K562 (cell line): ENCODE measurements around the gene PACSIN1. TPM values are rescaled to one million over a fixed set of nuclear protein-coding genes. Genes with fewer than 3 reads are reported as not detected.

Experiments used
- GABPA ChIP-seq: fragments of 200-800 bp; sonication (Bioruptor generic); conservative IDR thresholded peaks from 2 replicates; pipeline ENCODE4 v1.6.1; 2016; ENCODE audit warnings: low read depth, missing genetic modification characterization, missing compliant biosample characterization
- IRF2 ChIP-seq: sonication (generic); formaldehyde crosslinking; IDR thresholded peaks from 2 replicates; pipeline ENCODE4 v1.8.1; 2022; ENCODE audit warnings: mild to moderate bottlenecking, missing genetic modification reagents
- KAT2B ChIP-seq: IDR thresholded peaks from one replicate; pipeline ENCODE4 v1.6.1; 2012; ENCODE audit warnings: low read depth, mild to moderate bottlenecking, control low read depth, inconsistent platforms, low read length, moderate library complexity
- KLF10 ChIP-seq: fragments of 250-450 bp; sonication (Bioruptor Pico); IDR thresholded peaks from 2 replicates; pipeline ENCODE4 v1.6.1; 2021; ENCODE audit warnings: matching md5 sums
- MEIS2 ChIP-seq: fragments of 450-650 bp; IDR thresholded peaks from 2 replicates; pipeline ENCODE4 v1.6.1; 2014; ENCODE audit warnings: mild to moderate bottlenecking; ENCODE audit not compliant: partially characterized antibody
- NCOA2 ChIP-seq, 2 experiments: fragments of 450-650 bp; IDR thresholded peaks; 2 replicates each; pipeline ENCODE4 v1.6.1; 2018; ENCODE audit warnings: mild to moderate bottlenecking in 2 of 2, moderate library complexity in 1 of 2; ENCODE audit not compliant: partially characterized antibody in 2 of 2
- NCOR1 ChIP-seq: fragments of 450-650 bp; IDR thresholded peaks from 2 replicates; pipeline ENCODE4 v1.6.1; 2016; ENCODE audit warnings: mild to moderate bottlenecking, moderate library complexity
- NFXL1 ChIP-seq: fragments of 450-650 bp; formaldehyde crosslinking; IDR thresholded peaks from 2 replicates; pipeline ENCODE4 v1.4.0; 2021; ENCODE audit warnings: mild to moderate bottlenecking
- NR2C1 ChIP-seq, 2 experiments: fragments of 450-650 bp; IDR thresholded peaks; 2 replicates each; pipeline ENCODE4 v1.6.1; 2017; ENCODE audit warnings: mild to moderate bottlenecking in 2 of 2, antibody characterized with exemption in 1 of 2, inconsistent platforms in 1 of 2, missing compliant biosample characterization in 1 of 2, missing genetic modification characterization in 1 of 2
- POLR2A ChIP-seq: fragments of 450-650 bp; conservative IDR thresholded peaks from 2 replicates; pipeline ENCODE4 v1.6.1; 2016
- RBM17 ChIP-seq: fragments of 200-400 bp; formaldehyde crosslinking; IDR thresholded peaks from 2 replicates; pipeline ENCODE4 v1.6.1; 2017; ENCODE audit warnings: low read depth, mild to moderate bottlenecking, low read length, borderline replicate concordance
- RBM34 ChIP-seq: fragments of 200-400 bp; formaldehyde crosslinking; IDR thresholded peaks from 2 replicates; pipeline ENCODE4 v1.6.1; 2018; ENCODE audit warnings: low read length, borderline replicate concordance; ENCODE audit not compliant: insufficient read depth
- RBM39 ChIP-seq: fragments of 200-400 bp; formaldehyde crosslinking; optimal IDR thresholded peaks from 2 replicates; pipeline ENCODE3; 2018; ENCODE audit warnings: low read depth, low read length
- RHOXF2B ChIP-seq: fragments of 250-450 bp; sonication (Bioruptor Pico); conservative IDR thresholded peaks from 2 replicates; pipeline ENCODE4 v1.5.1; 2021
- SNRNP70 ChIP-seq: fragments of 200-400 bp; formaldehyde crosslinking; optimal IDR thresholded peaks from 2 replicates; pipeline ENCODE3; 2017; ENCODE audit warnings: low read depth, low read length
- TAF1 ChIP-seq: IDR thresholded peaks from 2 replicates; pipeline ENCODE4 v1.6.1; 2011; ENCODE audit warnings: mild to moderate bottlenecking, low read length, moderate library complexity; ENCODE audit not compliant: insufficient read depth, control insufficient read depth, severe bottlenecking; ENCODE audit errors: extremely low read depth
- ZBTB7A ChIP-seq: IDR thresholded peaks from 2 replicates; pipeline ENCODE4 v1.6.1; 2011; ENCODE audit warnings: low read depth, mild to moderate bottlenecking, low read length, moderate library complexity, borderline replicate concordance; ENCODE audit not compliant: control insufficient read depth
- ZNF12 ChIP-seq: sonication (generic); formaldehyde crosslinking; IDR thresholded peaks from 2 replicates; pipeline ENCODE4 v1.4.0; 2020; ENCODE audit warnings: mild to moderate bottlenecking, missing genetic modification reagents
- ZNF121 ChIP-seq: sonication (generic); formaldehyde crosslinking; conservative IDR thresholded peaks from 2 replicates; pipeline ENCODE4 v1.8.0; 2022; ENCODE audit warnings: missing genetic modification reagents
- ZNF212 ChIP-seq: fragments of 450-650 bp; formaldehyde crosslinking; IDR thresholded peaks from 2 replicates; pipeline ENCODE4 v1.4.0; 2020; ENCODE audit warnings: mild to moderate bottlenecking
- ZNF253 ChIP-seq: fragments of 250-450 bp; sonication (Bioruptor Pico); conservative IDR thresholded peaks from 2 replicates; pipeline ENCODE4 v1.6.1; 2021; ENCODE audit warnings: mild to moderate bottlenecking
- ZZZ3 ChIP-seq: fragments of 450-650 bp; IDR thresholded peaks from 2 replicates; pipeline ENCODE4 v1.6.1; 2016; ENCODE audit warnings: antibody characterized with exemption, mild to moderate bottlenecking, moderate library complexity
- polyA plus RNA-seq, 8 experiments: library from polyadenylated mRNA; depleted of rRNA in 4 of 8; stranded (reverse) in 5 of 8; unstranded in 3 of 8; fragments of >200 nt; fragmentation: Nextera tagmentation in 2 of 8; fragmentation: Illumina TruSeq in 1 of 8; extraction: Ambion mirVana in 2 of 8; extraction: Trizol in 1 of 8; gene quantifications; 2 replicates each; pipeline versions ENCODE4 v1.2.1 to v1.2.3, GENCODE V29; 2011 to 2014; ENCODE audit warnings: inconsistent platforms in 1 of 8, missing spikeins in 1 of 8
- total RNA-seq, 7 experiments: library from RNA; depleted of rRNA in 6 of 7; stranded (reverse); fragments of >200 nt in 6 of 7; fragmentation: Illumina TruSeq in 2 of 7; extraction: Trizol in 2 of 7; gene quantifications; 2 replicates each; pipeline versions ENCODE4 v1.2.1 to v1.2.3, GENCODE V29; 2011 to 2021; ENCODE audit warnings: low replicate concordance in 1 of 7
- TF ChIP-seq, protein P1 (sequence below): fragments of 250-450 bp; sonication (Bioruptor Pico); IDR thresholded peaks from 2 replicates; pipeline ENCODE4 v1.9.0; 2021; ENCODE audit warnings: mild to moderate bottlenecking, inconsistent platforms
- TF ChIP-seq, protein P2 (sequence below): IDR thresholded peaks from 2 replicates; pipeline ENCODE4 v1.6.1; 2011; ENCODE audit not compliant: insufficient read length; ENCODE audit errors: extremely low read depth
- TF ChIP-seq, protein P3 (sequence below): fragments of 450-650 bp; formaldehyde crosslinking; IDR thresholded peaks from 2 replicates; pipeline ENCODE4 v1.4.0; 2022; ENCODE audit warnings: missing genetic modification characterization

PACSIN1 gene
- total and polyA plus RNA-seq, 9 of the 15 experiments (the other 6 are each of a cell fraction or from before 2014, with no cell fraction given) = 0.01 to 1.7 (median 0.45) TPM

DNA sequence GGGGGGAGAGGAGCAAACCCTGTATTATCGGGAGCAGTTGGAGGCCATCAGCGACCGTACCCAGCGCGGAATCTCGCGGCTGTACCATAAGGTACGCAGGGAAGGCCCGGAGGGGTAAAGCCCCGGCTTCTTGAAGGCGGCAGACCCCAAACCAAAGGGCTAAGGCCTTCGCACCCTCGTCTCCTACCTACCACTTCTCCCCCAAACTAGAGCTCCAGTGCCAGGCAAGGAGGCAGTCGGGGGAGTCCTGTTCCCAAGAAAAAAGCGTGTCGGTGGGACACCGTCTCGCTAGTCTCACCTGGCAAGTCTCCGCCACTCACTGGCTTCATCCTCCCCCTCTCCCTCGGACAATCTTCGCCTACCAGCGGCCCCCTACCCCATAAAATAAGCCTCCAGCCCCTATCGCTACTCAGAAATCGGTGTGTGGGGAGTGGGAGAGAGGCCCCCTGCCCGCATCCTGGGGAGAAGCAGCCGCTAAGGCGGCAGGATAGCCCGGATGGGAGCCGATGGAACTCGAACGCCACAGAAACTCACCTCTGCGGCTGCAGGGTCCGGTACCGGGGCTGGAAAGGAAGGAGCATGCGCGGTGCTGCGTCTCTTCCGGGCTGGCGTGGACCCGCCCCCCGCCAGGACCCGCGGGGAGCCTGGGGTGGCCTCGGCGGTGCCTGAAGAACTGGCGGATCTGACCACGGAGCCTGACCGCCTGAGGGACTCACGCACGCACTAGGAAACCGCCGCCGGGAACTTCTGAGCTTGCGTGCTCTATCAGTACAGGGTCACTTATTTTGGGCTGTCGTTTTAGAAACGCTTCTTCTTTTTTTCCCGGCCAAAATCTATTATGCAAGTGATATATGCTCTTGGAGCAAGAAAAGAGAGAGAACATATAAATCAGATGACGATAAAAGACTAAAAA lies 40.1 kb upstream of the PACSIN1 start, which contains the start of gene RPS10 (continued):
- TF ChIP-seq NCOA2 (IDR thresholded peaks at IDR 0.05; ENCODE audit: partially characterized antibody in 2 of 2) (peak in 1 of 2 experiments; percentile 89), ZNF212 (no peak), GABPA (tag) (peak; percentile 88), RBM17 (no peak), ZNF12 (CRISPR knock-in tag) (peak; percentile 18; the same call in 1 of the 2 replicates), RBM39 (no peak), KAT2B (peak; percentile 56), MEIS2 (peak; percentile 57), IRF2 (CRISPR knock-in tag) (no peak), ZZZ3 (peak; percentile 99), ZNF253 (CRISPR knock-in tag) (no peak), POLR2A (peak; percentile 99), RHOXF2B (CRISPR knock-in tag) (no peak), RBM34 (no peak), KLF10 (CRISPR knock-in tag) (no peak), NFXL1 (CRISPR knock-in tag) (0 out of 2 replicates have a peak, but pooled peaks have one; percentile 46), ZNF121 (peak; percentile 73), ZBTB7A (peak; percentile 28; the same call in 1 of the 2 replicates), NR2C1 (IDR thresholded peaks at IDR 0.05) (no peak), NR2C1 (tag; IDR thresholded peaks at IDR 0.05) (no peak), SNRNP70 (peak; percentile 43), TAF1 (peak; percentile 97), NCOR1 (0 out of 2 replicates have a peak, but pooled peaks have one; percentile 18)
- TF ChIP-seq, protein P1, sequence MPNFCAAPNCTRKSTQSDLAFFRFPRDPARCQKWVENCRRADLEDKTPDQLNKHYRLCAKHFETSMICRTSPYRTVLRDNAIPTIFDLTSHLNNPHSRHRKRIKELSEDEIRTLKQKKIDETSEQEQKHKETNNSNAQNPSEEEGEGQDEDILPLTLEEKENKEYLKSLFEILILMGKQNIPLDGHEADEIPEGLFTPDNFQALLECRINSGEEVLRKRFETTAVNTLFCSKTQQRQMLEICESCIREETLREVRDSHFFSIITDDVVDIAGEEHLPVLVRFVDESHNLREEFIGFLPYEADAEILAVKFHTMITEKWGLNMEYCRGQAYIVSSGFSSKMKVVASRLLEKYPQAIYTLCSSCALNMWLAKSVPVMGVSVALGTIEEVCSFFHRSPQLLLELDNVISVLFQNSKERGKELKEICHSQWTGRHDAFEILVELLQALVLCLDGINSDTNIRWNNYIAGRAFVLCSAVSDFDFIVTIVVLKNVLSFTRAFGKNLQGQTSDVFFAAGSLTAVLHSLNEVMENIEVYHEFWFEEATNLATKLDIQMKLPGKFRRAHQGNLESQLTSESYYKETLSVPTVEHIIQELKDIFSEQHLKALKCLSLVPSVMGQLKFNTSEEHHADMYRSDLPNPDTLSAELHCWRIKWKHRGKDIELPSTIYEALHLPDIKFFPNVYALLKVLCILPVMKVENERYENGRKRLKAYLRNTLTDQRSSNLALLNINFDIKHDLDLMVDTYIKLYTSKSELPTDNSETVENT (CRISPR knock-in tag) = peak; percentile 7
- TF ChIP-seq, protein P2, sequence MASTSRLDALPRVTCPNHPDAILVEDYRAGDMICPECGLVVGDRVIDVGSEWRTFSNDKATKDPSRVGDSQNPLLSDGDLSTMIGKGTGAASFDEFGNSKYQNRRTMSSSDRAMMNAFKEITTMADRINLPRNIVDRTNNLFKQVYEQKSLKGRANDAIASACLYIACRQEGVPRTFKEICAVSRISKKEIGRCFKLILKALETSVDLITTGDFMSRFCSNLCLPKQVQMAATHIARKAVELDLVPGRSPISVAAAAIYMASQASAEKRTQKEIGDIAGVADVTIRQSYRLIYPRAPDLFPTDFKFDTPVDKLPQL = peak; percentile 15
- TF ChIP-seq, protein P3, sequence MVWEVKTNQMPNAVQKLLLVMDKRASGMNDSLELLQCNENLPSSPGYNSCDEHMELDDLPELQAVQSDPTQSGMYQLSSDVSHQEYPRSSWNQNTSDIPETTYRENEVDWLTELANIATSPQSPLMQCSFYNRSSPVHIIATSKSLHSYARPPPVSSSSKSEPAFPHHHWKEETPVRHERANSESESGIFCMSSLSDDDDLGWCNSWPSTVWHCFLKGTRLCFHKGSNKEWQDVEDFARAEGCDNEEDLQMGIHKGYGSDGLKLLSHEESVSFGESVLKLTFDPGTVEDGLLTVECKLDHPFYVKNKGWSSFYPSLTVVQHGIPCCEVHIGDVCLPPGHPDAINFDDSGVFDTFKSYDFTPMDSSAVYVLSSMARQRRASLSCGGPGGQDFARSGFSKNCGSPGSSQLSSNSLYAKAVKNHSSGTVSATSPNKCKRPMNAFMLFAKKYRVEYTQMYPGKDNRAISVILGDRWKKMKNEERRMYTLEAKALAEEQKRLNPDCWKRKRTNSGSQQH (CRISPR knock-in tag) = peak; percentile 78; the same call in 1 of the 2 replicates
